Choroid plexus epithelial cell (primary cell): ENCODE measurements around the gene EPS8L2.

Experiments
- DNase-seq: peaks from one replicate; pipeline ENCODE4 v3.0.0-alpha.2; 2010; ENCODE audit warnings: low read depth
- H3K4me3 ChIP-seq: 2 replicates; pipeline ENCODE4 v1.5.1; 2011; ENCODE audit warnings: low read depth, mild to moderate bottlenecking, control low read depth, low read length, moderate library complexity
- TF ChIP-seq, protein P1 (sequence below): conservative IDR thresholded peaks from 2 replicates; pipeline ENCODE4 v1.5.1; 2011; ENCODE audit warnings: low read depth, mild to moderate bottlenecking, control low read depth, inconsistent platforms, low read length, moderate library complexity

EPS8L2 gene

DNA sequence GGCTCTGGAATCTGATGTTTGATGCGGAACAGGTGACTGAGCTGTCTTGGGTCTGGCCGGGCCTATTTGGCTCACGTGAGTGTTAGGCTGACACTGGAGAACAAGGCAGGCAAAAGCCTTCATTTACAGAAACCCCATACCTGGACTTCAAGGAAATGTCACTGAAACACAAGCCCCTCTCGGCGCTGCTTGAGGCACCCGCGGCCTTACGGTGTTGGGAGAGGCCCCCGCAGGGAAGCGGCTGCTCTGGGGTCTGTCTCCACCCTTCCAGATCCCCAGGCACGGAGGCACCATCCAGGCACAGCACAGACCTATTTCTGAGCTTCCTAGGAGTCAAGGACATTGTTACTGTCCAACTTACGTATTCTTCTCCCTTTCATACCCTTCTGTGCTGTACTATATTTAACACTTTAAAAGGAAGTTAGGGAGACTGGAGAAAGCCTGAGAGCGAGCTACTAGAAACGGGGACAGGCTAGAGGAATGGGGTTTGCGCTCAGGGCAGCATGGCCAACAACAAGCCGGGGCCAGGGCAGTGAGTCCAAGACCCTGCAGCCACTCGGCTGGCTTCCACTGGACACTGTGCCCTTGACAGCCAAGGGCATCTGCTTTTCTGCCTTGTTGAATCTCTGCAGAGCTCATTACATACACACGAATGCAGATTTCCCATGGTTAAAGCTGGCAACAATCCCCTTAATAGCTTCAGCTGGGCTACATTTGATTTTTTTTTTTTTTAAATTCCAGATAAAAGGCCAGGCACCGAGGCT is 45.2 kb upstream of the EPS8L2 start:
- no peak overlapping the region for H3K4me3 ChIP-seq
- TF ChIP-seq, protein P1, sequence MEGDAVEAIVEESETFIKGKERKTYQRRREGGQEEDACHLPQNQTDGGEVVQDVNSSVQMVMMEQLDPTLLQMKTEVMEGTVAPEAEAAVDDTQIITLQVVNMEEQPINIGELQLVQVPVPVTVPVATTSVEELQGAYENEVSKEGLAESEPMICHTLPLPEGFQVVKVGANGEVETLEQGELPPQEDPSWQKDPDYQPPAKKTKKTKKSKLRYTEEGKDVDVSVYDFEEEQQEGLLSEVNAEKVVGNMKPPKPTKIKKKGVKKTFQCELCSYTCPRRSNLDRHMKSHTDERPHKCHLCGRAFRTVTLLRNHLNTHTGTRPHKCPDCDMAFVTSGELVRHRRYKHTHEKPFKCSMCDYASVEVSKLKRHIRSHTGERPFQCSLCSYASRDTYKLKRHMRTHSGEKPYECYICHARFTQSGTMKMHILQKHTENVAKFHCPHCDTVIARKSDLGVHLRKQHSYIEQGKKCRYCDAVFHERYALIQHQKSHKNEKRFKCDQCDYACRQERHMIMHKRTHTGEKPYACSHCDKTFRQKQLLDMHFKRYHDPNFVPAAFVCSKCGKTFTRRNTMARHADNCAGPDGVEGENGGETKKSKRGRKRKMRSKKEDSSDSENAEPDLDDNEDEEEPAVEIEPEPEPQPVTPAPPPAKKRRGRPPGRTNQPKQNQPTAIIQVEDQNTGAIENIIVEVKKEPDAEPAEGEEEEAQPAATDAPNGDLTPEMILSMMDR = no peak
- no peak for DNase-seq

DNA sequence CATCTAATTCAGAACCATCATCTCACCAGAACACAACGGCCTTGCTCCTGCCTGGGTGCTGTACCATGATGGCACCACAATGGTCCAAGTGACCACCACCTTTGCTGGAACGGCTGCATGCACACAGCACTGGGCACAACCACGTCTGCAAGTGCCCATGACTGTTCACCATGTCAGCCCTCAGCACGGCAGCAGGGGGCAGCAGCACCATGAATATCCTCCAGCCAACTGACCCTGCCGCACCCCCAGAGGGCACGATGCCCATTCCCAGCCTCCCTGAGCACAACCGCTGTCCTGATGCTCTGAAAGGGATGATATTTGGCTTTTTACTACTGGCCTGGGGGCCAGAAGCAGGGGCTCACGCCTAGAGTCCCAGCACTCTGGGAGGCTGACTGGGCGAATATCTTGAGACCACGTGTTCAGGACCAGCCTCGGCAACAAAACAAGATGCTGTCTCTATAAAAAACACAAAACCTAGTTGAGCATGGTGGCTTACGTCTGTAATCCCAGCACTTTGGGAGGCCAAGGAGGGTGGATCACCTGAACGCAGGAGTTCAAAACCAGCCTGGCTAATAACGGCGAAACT is 43.2 kb upstream of the EPS8L2 start:
- DNase-seq = peak; percentile 63
- H3K4me3 ChIP-seq = no peak overlapping the region
- TF ChIP-seq, protein P1 = peak; percentile 84

DNA sequence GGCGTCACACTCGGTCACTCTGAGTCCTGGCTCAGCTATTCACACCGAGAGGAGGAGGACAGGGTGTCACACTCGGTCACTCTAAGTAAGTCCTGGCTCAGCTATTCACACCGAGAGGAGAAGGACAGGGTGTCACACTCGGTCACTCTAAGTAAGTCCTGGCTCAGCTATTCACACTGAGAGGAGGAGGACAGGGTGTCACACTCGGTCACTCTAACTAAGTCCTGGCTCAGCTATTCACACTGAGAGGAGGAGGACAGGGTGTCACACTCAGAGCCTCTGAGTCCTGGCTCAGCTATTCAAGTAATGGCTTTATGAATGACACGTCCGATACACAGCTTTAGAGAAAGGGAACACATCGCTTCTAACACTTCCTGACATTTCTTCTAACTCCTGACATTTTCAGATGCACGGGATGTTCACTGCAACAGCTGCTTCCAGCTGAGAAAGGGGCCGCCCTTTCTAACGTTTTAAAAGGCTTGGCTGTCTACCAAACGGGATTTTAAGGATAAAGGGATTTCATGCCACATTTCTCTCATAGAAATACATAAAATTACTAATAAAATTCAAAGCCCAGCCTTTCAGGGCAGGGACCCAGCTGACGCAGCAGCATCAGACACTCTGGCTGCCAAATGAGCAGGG is 40.8 kb upstream of the EPS8L2 start:
- TF ChIP-seq, protein P1 = no peak
- peak; percentile 16 for DNase-seq
- no peak overlapping the region for H3K4me3 ChIP-seq

DNA sequence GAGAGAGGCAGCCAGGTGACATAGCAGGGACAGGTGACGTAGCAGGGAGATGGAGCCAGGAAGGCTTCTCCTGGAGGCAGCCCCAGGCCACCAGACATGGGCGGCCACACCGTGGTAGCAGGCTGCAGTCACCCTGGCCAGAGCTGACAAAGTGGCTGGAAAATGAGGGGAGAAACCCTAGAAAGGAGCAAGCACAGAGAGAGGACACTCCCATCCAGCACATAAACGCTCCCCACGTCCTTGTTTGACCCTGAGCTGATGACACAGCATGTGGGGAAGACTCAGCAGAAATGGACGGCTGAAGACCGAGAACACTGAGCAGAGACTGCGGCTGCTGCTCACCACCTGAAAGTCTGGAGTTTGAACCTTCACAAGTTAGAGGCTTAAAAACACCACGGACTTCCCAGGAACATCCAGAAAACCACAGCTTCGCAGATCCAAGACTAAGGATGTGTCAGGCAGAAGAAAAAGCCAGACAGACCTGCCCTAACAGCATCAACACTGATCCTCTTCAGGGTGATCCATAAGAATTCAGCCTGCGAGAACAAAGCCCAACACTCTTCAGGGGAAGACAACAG is 40.2 kb upstream of the EPS8L2 start:
- H3K4me3 ChIP-seq = no peak overlapping the region
- TF ChIP-seq, protein P1 = no peak
- peak; percentile 61 for DNase-seq

DNA sequence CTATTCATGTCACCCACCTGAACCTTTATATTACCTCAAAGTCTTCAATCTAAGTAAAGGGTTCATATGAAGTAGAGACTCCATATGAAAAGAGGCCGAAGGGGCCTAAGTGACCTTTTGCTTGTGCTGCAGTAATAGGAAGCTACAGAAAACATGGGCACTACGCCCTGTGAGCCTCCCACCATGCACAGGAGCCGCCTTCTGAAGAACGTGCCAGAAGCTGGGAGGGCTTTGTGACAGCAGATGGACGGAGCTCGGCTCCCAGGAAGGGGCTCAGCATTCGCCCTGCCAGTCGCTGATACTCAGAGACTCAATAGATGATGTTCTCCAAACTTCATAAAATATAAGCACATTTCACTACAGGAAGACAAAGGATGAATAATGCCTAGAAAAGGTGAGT is 32.2 kb upstream of the EPS8L2 start:
- no peak overlapping the region for H3K4me3 ChIP-seq
- no peak for DNase-seq
- TF ChIP-seq, protein P1 = no peak

DNA sequence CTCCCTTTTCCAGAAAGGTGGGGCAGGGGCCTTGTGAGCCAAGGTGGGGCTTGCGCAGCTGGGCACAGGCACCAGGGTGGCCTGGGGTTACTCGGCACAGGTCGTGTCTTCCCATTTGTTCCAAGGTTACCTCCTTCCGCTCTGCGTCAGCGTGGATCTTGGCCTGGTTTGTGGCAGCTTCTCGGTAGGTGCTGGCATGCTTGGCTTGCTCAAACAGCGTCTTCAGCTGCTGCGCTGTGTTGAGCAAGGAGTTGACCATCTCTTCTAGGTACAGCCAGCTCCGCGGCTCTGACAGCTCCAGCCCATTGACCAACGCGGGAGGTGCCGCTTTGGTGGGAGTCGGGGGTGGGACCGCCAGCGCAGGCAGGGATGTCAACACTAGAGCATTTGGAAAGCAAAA is 31.6 kb upstream of the EPS8L2 start:
- DNase-seq = no peak
- TF ChIP-seq, protein P1 = no peak
- H3K4me3 ChIP-seq = no peak overlapping the region
